HepG2 (cell line): ENCODE data around the gene ABCC5. TPM values are rescaled to one million over a fixed set of nuclear protein-coding genes. Genes with fewer than 3 reads are reported as not detected.

Experiments used
- ATF7 ChIP-seq, 2 experiments: fragments of 450-650 bp in 1 of 2; sonication (generic) in 1 of 2; formaldehyde crosslinking in 1 of 2; IDR thresholded peaks; 2 replicates each; pipeline versions ENCODE4 v1.4.0 to v1.6.1; 2016 to 2020; ENCODE audit warnings: antibody characterized with exemption in 1 of 2, mild to moderate bottlenecking in 1 of 2, missing genetic modification reagents in 1 of 2
- GATA4 ChIP-seq: sonication (generic); IDR thresholded peaks from 2 replicates; pipeline ENCODE4 v1.6.1; 2016; ENCODE audit warnings: antibody characterized with exemption, low read depth, borderline replicate concordance
- HIVEP1 ChIP-seq: sonication (generic); formaldehyde crosslinking; IDR thresholded peaks from 2 replicates; pipeline ENCODE4 v1.4.0; 2020; ENCODE audit warnings: mild to moderate bottlenecking, missing genetic modification reagents
- HNF1A ChIP-seq, 2 experiments: sonication (generic) in 1 of 2; formaldehyde crosslinking in 1 of 2; IDR thresholded peaks; 2 replicates each; pipeline versions ENCODE4 v1.4.0 to v1.6.1; 2016 to 2020; ENCODE audit warnings: borderline replicate concordance in 1 of 2, low read depth in 1 of 2, mild to moderate bottlenecking in 1 of 2, missing genetic modification reagents in 1 of 2
- HOXA9 ChIP-seq: sonication (generic); formaldehyde crosslinking; IDR thresholded peaks from 2 replicates; pipeline ENCODE4 v1.8.1; 2022; ENCODE audit warnings: missing genetic modification reagents, mild to moderate bottlenecking, moderate library complexity, borderline replicate concordance
- IKZF4 ChIP-seq: sonication (generic); formaldehyde crosslinking; IDR thresholded peaks from 2 replicates; pipeline ENCODE4 v1.5.1; 2020; ENCODE audit warnings: borderline replicate concordance, mild to moderate bottlenecking, low read depth, missing genetic modification reagents; ENCODE audit errors: not compliant biosample characterization
- KMT2A ChIP-seq: sonication (generic); formaldehyde crosslinking; IDR thresholded peaks from 2 replicates; pipeline ENCODE4 v1.4.0; 2020; ENCODE audit warnings: missing genetic modification reagents
- MZF1 ChIP-seq: sonication (generic); formaldehyde crosslinking; IDR thresholded peaks from 2 replicates; pipeline ENCODE4 v1.8.1; 2023; ENCODE audit warnings: mild to moderate bottlenecking, missing genetic modification reagents, borderline replicate concordance
- STAT6 ChIP-seq: sonication (generic); formaldehyde crosslinking; IDR thresholded peaks from 2 replicates; pipeline ENCODE4 v1.4.0; 2020; ENCODE audit warnings: missing genetic modification reagents, mild to moderate bottlenecking, borderline replicate concordance
- YY1 ChIP-seq: IDR thresholded peaks from 2 replicates; pipeline ENCODE4 v1.6.1; 2011; ENCODE audit warnings: low read length, low read depth, moderate library complexity, mild to moderate bottlenecking; ENCODE audit not compliant: insufficient read depth, insufficient replicate concordance
- ZNF230 ChIP-seq: sonication (generic); formaldehyde crosslinking; IDR thresholded peaks from 2 replicates; pipeline ENCODE4 v1.4.0; 2020; ENCODE audit warnings: mild to moderate bottlenecking, missing genetic modification reagents
- ZNF430 ChIP-seq: sonication (generic); formaldehyde crosslinking; IDR thresholded peaks from 2 replicates; pipeline ENCODE4 v1.9.0; 2021; ENCODE audit warnings: mild to moderate bottlenecking, missing genetic modification reagents
- ZNF737 ChIP-seq: sonication (generic); formaldehyde crosslinking; IDR thresholded peaks from 2 replicates; pipeline ENCODE4 v1.5.0; 2020; ENCODE audit warnings: missing genetic modification reagents, mild to moderate bottlenecking, borderline replicate concordance
- polyA plus RNA-seq, 8 experiments: library from polyadenylated mRNA; depleted of rRNA in 3 of 8; stranded (reverse) in 7 of 8; unstranded in 1 of 8; fragments of >200 nt; fragmentation: Illumina TruSeq in 4 of 8; extraction: Trizol in 4 of 8; gene quantifications; 2 replicates each; pipeline versions ENCODE4 v1.2.1 to v1.2.3, GENCODE V29; 2011 to 2016; ENCODE audit warnings: low read depth in 4 of 8, missing spikeins in 1 of 8, mixed read lengths in 1 of 8; ENCODE audit not compliant: insufficient read depth in 1 of 8
- total RNA-seq, 5 experiments: library from RNA; depleted of rRNA; stranded (reverse); fragments of >200 nt; fragmentation: Illumina TruSeq; extraction: Trizol; gene quantifications; 2 replicates each; pipeline ENCODE4 v1.2.3, GENCODE V29; 2016; ENCODE audit warnings: low read depth in 1 of 5
- TF ChIP-seq, protein P1 (sequence below): IDR thresholded peaks from 2 replicates; pipeline ENCODE4 v1.6.1; 2016; ENCODE audit warnings: missing biosample characterization, missing genetic modification reagents, low read depth
- TF ChIP-seq, protein P2 (sequence below): sonication (generic); formaldehyde crosslinking; IDR thresholded peaks from 2 replicates; pipeline ENCODE4 v1.8.0; 2022; ENCODE audit warnings: missing genetic modification reagents, mild to moderate bottlenecking, moderate library complexity, borderline replicate concordance

The ABCC5 gene
- total and polyA plus RNA-seq, 2 of the 13 experiments (the other 11 are each of a cell fraction or from before 2014, with no cell fraction given), result 12.5 to 12.7 TPM

- TF ChIP-seq MZF1 (CRISPR knock-in tag) (peak; percentile 54; the same call in 1 of the 2 replicates), GATA4 (peak; percentile 65), HNF1A (IDR thresholded peaks at IDR 0.05; ENCODE audit: low read depth) (no peak), HNF1A (CRISPR knock-in tag; IDR thresholded peaks at IDR 0.05; ENCODE audit: borderline replicate concordance) (peak; percentile 81; the same call in 1 of the 2 replicates), ATF7 (IDR thresholded peaks at IDR 0.05) (no peak), ATF7 (CRISPR knock-in tag; IDR thresholded peaks at IDR 0.05) (no peak; the same call in 1 of the 2 replicates), ZNF737 (CRISPR knock-in tag) (no peak), YY1 (peak; percentile 95), HIVEP1 (0 out of 2 replicates have a peak, but pooled peaks have one; percentile 21), HOXA9 (peak; percentile 59; the same call in 1 of the 2 replicates), ZNF230 (CRISPR knock-in tag) (peak; percentile 87; the same call in 1 of the 2 replicates), KMT2A (CRISPR knock-in tag) (peak; percentile 98), ZNF430 (CRISPR knock-in tag) (peak; percentile 75; the same call in 1 of the 2 replicates), STAT6 (CRISPR knock-in tag) (no peak), IKZF4 (CRISPR knock-in tag) (peak; percentile 78)
- TF ChIP-seq, protein P1, sequence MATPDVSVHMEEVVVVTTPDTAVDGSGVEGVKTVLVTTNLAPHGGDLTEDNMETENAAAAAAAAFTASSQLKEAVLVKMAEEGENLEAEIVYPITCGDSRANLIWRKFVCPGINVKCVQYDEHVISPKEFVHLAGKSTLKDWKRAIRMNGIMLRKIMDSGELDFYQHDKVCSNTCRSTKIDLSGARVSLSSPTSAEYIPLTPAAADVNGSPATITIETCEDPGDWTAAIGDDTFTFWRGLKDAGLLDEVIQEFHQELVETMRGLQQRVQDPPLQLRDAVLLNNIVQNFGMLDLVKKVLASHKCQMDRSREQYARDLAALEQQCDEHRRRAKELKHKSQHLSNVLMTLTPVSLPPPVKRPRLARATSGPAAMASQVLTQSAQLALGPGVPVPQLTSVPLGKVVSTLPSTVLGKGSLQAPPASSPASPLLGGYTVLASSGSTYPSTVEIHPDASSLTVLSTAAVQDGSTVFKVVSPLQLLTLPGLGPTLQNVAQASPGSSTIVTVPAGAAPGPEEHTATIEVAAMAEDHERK (CRISPR knock-in tag), result no peak
- TF ChIP-seq, protein P2, sequence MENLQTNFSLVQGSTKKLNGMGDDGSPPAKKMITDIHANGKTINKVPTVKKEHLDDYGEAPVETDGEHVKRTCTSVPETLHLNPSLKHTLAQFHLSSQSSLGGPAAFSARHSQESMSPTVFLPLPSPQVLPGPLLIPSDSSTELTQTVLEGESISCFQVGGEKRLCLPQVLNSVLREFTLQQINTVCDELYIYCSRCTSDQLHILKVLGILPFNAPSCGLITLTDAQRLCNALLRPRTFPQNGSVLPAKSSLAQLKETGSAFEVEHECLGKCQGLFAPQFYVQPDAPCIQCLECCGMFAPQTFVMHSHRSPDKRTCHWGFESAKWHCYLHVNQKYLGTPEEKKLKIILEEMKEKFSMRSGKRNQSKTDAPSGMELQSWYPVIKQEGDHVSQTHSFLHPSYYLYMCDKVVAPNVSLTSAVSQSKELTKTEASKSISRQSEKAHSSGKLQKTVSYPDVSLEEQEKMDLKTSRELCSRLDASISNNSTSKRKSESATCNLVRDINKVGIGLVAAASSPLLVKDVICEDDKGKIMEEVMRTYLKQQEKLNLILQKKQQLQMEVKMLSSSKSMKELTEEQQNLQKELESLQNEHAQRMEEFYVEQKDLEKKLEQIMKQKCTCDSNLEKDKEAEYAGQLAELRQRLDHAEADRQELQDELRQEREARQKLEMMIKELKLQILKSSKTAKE (CRISPR knock-in tag), result no peak
Observed at GRCh38 chr3:183884427-183885296, 133.0 kb downstream of the ABCC5 start, which contains the start of gene PARL (continued).
